C4-2B (cell line): Measurements from ENCODE around the gene NFIC.

Experiments
- H3K27ac ChIP-seq: fragments of 450-650 bp; 2 replicates; pipeline ENCODE4 v1.5.1; 2017
- CTCF ChIP-seq: fragments of 450-650 bp; conservative IDR thresholded peaks from 2 replicates; pipeline ENCODE4 v1.5.1; 2017; ENCODE audit warnings: mild to moderate bottlenecking
- ZFX ChIP-seq: fragments of 450-650 bp; IDR thresholded peaks from 2 replicates; pipeline ENCODE4 v1.6.1; 2017

NFIC gene

DNA sequence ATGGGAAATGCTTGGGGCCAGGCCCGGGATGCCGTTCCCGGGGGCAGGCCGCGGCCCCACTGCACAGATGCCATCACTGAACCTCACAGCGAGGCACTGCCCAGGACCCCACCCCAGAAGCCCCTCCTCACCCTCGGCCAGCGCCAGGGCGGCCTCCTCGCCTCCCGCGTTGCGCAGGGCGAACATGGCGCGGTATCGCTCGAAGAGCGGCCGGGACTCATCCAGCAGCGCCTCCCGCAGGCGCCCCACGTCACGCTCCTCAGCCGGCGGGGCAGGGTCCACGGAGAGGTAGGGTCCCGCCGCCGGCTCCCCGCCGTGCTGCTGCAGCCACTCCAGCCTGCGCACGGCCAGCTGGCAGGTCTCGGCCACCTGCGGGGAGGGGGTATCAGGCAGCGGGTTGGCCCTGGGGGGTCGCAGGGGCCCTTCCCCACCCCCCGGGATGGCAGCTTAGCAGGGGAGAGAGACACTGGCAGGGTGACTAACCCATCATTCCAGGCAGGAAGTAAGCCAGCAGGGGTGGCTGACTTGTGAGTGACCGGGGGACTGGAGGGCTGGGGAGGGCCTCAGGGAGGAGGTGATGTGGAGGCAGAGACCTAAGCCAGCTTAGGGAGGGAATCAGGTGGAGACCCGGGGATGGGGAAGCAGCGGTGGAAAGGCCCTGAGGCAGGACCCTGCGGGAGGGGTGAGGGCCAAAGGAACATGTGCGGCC is 125.9 kb downstream of the NFIC start:
- no peak overlapping the region for H3K27ac ChIP-seq
- TF ChIP-seq ZFX (no peak), CTCF (no peak)

DNA sequence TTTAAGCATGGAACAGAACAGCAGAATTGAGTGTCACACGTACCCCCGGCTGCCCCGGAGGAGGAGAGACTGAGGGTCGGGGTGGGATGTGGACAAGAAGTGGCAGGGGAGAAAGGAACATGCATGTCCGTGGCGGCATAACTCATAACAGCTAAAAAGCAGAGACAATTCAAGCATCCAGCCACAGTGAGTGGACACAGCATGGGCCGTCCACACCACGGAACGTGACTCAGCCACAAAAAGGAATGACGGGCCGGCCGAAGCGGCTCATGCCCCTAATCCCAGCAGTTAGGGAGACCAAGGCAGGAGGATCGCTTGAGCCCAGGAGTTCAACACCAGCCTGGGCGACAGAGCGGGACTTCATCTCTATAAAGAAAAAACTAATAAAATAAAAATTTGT is 126.5 kb downstream of the NFIC start:
- H3K27ac ChIP-seq = no peak overlapping the region
- no peak for TF ChIP-seq CTCF
- TF ChIP-seq ZFX = no peak

DNA sequence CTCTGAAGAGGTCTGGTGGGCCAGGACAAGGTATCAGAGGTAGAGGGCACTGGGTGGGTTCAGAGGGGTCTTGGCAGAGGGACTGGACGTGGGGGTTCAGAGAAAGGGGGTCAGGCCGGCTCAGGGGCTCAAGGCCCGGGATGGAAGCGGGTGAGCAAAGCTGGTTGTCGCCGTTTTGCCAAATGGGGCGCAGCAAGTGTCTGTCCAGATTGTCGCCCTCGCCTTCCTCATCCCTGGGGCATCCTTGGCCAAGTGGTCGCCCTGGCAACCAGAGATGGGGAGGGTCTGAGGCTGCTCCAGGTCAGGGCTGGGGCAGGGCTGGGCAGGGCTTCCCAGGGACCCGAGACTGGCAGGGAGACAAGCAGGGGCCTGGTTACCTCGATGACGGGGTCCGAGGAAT is 127.3 kb downstream of the NFIC start:
- TF ChIP-seq ZFX = no peak
- TF ChIP-seq CTCF = no peak
- no peak overlapping the region for H3K27ac ChIP-seq

- no peak overlapping the region for H3K27ac ChIP-seq
- TF ChIP-seq ZFX = no peak
Measured at GRCh38 chr19:3494051-3494450, 127.7 kb downstream of the NFIC start.

DNA sequence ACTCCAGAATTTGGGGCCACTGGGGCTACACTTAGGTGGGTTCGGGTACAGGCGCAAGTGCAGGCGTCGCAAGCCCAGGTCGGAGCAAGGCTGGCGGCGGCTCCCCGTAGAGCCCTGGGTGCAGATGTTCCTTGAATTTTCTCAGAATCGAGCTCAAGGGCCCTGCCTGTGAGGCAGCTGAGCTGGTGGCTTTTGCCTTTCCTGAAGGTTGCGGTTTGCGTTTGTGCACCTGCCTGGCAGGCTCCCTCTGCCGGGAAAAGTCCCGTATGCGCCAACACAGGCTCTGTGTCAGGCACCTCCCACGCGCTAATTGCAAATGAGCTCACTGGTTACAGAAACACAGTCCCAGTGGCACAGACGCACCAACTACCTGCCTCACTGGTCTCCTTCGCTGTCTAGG is 128.2 kb downstream of the NFIC start:
- H3K27ac ChIP-seq = no peak overlapping the region

DNA sequence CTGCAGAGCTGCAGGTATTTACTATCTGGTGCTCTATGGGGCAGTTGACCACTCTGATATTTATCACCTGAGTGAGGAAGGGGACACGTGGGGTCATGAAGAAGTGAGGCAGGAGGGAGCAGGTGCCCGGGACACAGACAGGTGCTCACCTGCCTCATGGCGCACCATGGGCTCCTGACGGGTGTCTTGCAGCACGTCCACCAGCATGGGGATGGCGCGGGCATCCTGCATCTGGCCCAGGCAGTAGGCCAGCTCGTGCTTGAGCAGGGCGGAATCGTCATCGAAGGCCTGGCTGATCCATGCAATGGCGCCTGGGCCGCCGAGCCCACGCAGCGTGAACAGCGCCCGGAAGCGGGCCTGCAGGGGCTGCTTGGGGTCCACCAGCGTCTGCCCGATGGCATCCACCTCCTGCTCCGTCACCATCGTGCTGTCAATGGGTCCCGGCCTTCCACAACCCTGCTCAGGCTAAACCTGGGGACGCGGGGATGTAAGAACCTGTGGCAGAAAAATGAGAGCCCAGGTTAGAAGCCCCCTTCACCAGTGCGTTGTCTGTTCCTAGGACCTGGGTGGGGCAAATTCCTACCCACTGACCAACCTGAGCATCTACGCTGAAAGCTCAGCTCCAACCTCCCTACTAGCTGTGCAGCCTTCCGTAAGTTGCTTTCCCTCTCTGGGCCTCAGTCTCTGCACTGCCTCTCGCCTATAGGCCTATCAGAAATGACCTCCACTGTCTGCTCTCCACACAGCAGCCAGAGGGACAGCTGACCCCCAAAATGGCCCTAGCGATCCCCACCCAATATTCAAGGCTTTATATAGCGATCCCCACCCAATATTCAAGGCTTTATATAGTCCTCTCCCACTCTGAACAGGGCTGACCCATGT is 130.2 kb downstream of the NFIC start:
- no peak overlapping the region for H3K27ac ChIP-seq
- TF ChIP-seq ZFX (no peak), CTCF (no peak)

More for the DNA sequence above, 128.2 kb downstream of the NFIC start:
- TF ChIP-seq CTCF (no peak), ZFX (no peak)

GRCh38 chr19:3497757-3498520 is 131.6 kb downstream of the NFIC start:
- TF ChIP-seq CTCF (no peak), ZFX (no peak)
- no peak overlapping the region for H3K27ac ChIP-seq
